HepG2 (cell line): ENCODE data around the gene SYTL3. TPM values are rescaled to one million over a fixed set of nuclear protein-coding genes. Genes with fewer than 3 reads are reported as not detected.

ENCODE experiments used
- ERF ChIP-seq: IDR thresholded peaks from 2 replicates; pipeline ENCODE4 v1.6.1; 2018; ENCODE audit warnings: missing biosample characterization, missing genetic modification reagents
- GABPA ChIP-seq, 2 experiments: IDR thresholded peaks; 2 replicates each; pipeline ENCODE4 v1.6.1; 2011 to 2016; ENCODE audit warnings: low read depth in 2 of 2, low read length in 1 of 2, missing biosample characterization in 1 of 2, missing genetic modification characterization in 1 of 2
- HNF4G ChIP-seq, 2 experiments: sonication (generic) in 1 of 2; formaldehyde crosslinking in 1 of 2; IDR thresholded peaks; 2 replicates each; pipeline versions ENCODE4 v1.4.0 to v1.6.1; 2011 to 2020; ENCODE audit warnings: borderline replicate concordance in 2 of 2, low read depth in 2 of 2, mild to moderate bottlenecking in 2 of 2, low read length in 1 of 2, missing genetic modification reagents in 1 of 2, moderate library complexity in 1 of 2
- HNRNPL ChIP-seq: fragments of 200-400 bp; formaldehyde crosslinking; IDR thresholded peaks from 2 replicates; pipeline ENCODE4 v1.6.1; 2017; ENCODE audit warnings: mild to moderate bottlenecking, low read depth, low read length
- KDM2A ChIP-seq: sonication (generic); formaldehyde crosslinking; IDR thresholded peaks from 2 replicates; pipeline ENCODE4 v1.4.0; 2020; ENCODE audit warnings: low read depth, missing genetic modification reagents, borderline replicate concordance
- MAZ ChIP-seq, 2 experiments: sonication (generic) in 1 of 2; formaldehyde crosslinking in 1 of 2; IDR thresholded peaks; 2 replicates each; pipeline versions ENCODE4 v1.5.0 to v1.6.1; 2012 to 2020; ENCODE audit warnings: low read depth in 2 of 2, mild to moderate bottlenecking in 2 of 2, borderline replicate concordance in 1 of 2, improper control_type of control experiment in 1 of 2, low read length in 1 of 2, missing genetic modification reagents in 1 of 2, moderate library complexity in 1 of 2
- NR2F6 ChIP-seq, 2 experiments: IDR thresholded peaks; 2 replicates each; pipeline ENCODE4 v1.6.1; 2016; ENCODE audit warnings: antibody characterized with exemption in 1 of 2, mild to moderate bottlenecking in 1 of 2
- PHF21A ChIP-seq: sonication (generic); formaldehyde crosslinking; IDR thresholded peaks from 2 replicates; pipeline ENCODE4 v1.5.0; 2020; ENCODE audit warnings: mild to moderate bottlenecking, missing genetic modification reagents
- POLR2AphosphoS5 ChIP-seq: IDR thresholded peaks from 2 replicates; pipeline ENCODE4 v1.6.1; 2012; ENCODE audit warnings: low read depth, low read length
- SIN3A ChIP-seq: IDR thresholded peaks from 2 replicates; pipeline ENCODE4 v1.6.1; 2011; ENCODE audit warnings: low read depth, mild to moderate bottlenecking, control low read depth, low read length, borderline replicate concordance
- STAG1 ChIP-seq: sonication (generic); formaldehyde crosslinking; IDR thresholded peaks from 2 replicates; pipeline ENCODE4 v1.4.0; 2020; ENCODE audit warnings: missing genetic modification reagents
- TGIF2 ChIP-seq: IDR thresholded peaks from 2 replicates; pipeline ENCODE4 v1.6.1; 2016; ENCODE audit warnings: control low read depth, missing compliant biosample characterization
- ZNF547 ChIP-seq: sonication (generic); formaldehyde crosslinking; IDR thresholded peaks from 2 replicates; pipeline ENCODE4 v1.5.1; 2020; ENCODE audit warnings: mild to moderate bottlenecking, missing genetic modification reagents
- ZNF556 ChIP-seq: sonication (generic); formaldehyde crosslinking; IDR thresholded peaks from 2 replicates; pipeline ENCODE4 v1.4.0; 2020; ENCODE audit warnings: mild to moderate bottlenecking, missing genetic modification reagents, borderline replicate concordance
- ZNF563 ChIP-seq: sonication (generic); formaldehyde crosslinking; IDR thresholded peaks from 2 replicates; pipeline ENCODE4 v1.8.0; 2022; ENCODE audit warnings: mild to moderate bottlenecking, moderate library complexity, missing genetic modification reagents
- polyA plus RNA-seq, 8 experiments: library from polyadenylated mRNA; depleted of rRNA in 3 of 8; stranded (reverse) in 7 of 8; unstranded in 1 of 8; fragments of >200 nt; fragmentation: Illumina TruSeq in 4 of 8; extraction: Trizol in 4 of 8; gene quantifications; 2 replicates each; pipeline versions ENCODE4 v1.2.1 to v1.2.3, GENCODE V29; 2011 to 2016; ENCODE audit warnings: low read depth in 4 of 8, missing spikeins in 1 of 8, mixed read lengths in 1 of 8; ENCODE audit not compliant: insufficient read depth in 1 of 8
- total RNA-seq, 5 experiments: library from RNA; depleted of rRNA; stranded (reverse); fragments of >200 nt; fragmentation: Illumina TruSeq; extraction: Trizol; gene quantifications; 2 replicates each; pipeline ENCODE4 v1.2.3, GENCODE V29; 2016; ENCODE audit warnings: low read depth in 1 of 5
- TF ChIP-seq, protein P1 (sequence below): sonication (generic); formaldehyde crosslinking; IDR thresholded peaks from 2 replicates; pipeline ENCODE4 v1.4.0; 2020; ENCODE audit warnings: missing genetic modification reagents
- TF ChIP-seq, protein P2 (sequence below): IDR thresholded peaks from 2 replicates; pipeline ENCODE4 v1.6.1; 2016
- TF ChIP-seq, protein P3 (sequence below): sonication (generic); IDR thresholded peaks from 2 replicates; pipeline ENCODE4 v1.6.1; 2016; ENCODE audit warnings: low read depth, borderline replicate concordance
- TF ChIP-seq, protein P4 (sequence below): sonication (generic); formaldehyde crosslinking; IDR thresholded peaks from 2 replicates; pipeline ENCODE4 v1.4.0; 2020; ENCODE audit warnings: missing genetic modification reagents

SYTL3 gene
- total and polyA plus RNA-seq, 2 of the 13 experiments (the other 11 are each of a cell fraction or from before 2014, with no cell fraction given): 0.11 to 0.28 TPM

DNA sequence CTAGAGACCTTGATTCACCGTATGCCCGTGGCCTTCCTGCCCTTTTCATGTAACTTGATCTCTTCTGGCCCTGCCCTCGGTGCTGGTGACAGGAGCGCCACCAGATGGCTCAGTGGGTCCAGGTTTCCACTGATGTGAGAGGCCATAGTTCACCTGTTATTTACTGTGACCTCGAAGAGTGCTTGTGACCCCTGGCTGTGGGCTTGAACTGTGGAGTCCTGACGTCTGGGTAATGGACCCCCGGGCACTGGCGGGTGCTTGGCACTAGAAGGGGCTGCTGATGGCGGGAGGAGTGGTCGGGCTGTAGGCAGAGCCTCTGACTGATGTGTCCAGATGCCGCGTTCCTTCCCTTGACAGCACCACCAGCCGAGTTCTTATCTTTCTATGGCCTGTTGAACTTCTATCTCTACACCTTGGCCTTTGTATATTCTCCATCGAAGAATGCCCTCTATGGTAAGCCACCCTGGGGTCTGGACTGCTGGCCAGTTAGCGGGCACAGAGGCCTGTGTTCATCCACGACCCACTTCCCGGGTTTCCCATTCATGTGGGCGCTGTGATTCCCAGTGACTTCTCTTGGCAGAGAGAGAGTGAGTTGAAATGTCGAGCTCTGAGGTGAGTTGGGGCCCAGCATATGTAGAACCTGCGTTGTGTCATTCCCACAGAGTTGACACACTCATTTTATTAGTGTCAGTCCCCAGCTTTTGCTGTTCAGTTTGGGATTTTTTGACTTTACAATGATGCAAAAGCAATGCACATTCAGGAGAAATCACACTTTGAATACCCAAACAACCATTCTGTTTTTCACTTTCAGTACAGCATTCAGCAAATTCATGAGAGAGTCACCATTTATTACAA is 20.3 kb upstream of the SYTL3 start (continued):
- TF ChIP-seq TGIF2 (CRISPR knock-in tag): 0 out of 2 replicates have a peak, but pooled peaks have one; percentile 11
- TF ChIP-seq PHF21A (CRISPR knock-in tag): peak; percentile 69
- TF ChIP-seq, protein P1, sequence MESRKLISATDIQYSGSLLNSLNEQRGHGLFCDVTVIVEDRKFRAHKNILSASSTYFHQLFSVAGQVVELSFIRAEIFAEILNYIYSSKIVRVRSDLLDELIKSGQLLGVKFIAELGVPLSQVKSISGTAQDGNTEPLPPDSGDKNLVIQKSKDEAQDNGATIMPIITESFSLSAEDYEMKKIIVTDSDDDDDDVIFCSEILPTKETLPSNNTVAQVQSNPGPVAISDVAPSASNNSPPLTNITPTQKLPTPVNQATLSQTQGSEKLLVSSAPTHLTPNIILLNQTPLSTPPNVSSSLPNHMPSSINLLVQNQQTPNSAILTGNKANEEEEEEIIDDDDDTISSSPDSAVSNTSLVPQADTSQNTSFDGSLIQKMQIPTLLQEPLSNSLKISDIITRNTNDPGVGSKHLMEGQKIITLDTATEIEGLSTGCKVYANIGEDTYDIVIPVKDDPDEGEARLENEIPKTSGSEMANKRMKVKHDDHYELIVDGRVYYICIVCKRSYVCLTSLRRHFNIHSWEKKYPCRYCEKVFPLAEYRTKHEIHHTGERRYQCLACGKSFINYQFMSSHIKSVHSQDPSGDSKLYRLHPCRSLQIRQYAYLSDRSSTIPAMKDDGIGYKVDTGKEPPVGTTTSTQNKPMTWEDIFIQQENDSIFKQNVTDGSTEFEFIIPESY: peak; percentile 96
- peak; percentile 60; the same call in 1 of the 2 replicates for TF ChIP-seq HNF4G (IDR thresholded peaks at IDR 0.05; ENCODE audit: borderline replicate concordance, low read depth, low read length)
- TF ChIP-seq HNF4G (CRISPR knock-in tag; IDR thresholded peaks at IDR 0.05; ENCODE audit: borderline replicate concordance, low read depth): peak; percentile 35; the same call in 1 of the 2 replicates
- TF ChIP-seq MAZ (IDR thresholded peaks at IDR 0.05; ENCODE audit: borderline replicate concordance, low read depth, low read length): no peak
- TF ChIP-seq MAZ (CRISPR knock-in tag; IDR thresholded peaks at IDR 0.05; ENCODE audit: low read depth): 0 out of 2 replicates have a peak, but pooled peaks have one; percentile 33
- peak; percentile 76 for TF ChIP-seq STAG1 (CRISPR knock-in tag)
- peak; percentile 73; the same call in 1 of the 2 replicates for TF ChIP-seq ZNF556 (CRISPR knock-in tag)
- TF ChIP-seq, protein P2, sequence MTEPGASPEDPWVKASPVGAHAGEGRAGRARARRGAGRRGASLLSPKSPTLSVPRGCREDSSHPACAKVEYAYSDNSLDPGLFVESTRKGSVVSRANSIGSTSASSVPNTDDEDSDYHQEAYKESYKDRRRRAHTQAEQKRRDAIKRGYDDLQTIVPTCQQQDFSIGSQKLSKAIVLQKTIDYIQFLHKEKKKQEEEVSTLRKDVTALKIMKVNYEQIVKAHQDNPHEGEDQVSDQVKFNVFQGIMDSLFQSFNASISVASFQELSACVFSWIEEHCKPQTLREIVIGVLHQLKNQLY (CRISPR knock-in tag): no peak
- TF ChIP-seq, protein P3, sequence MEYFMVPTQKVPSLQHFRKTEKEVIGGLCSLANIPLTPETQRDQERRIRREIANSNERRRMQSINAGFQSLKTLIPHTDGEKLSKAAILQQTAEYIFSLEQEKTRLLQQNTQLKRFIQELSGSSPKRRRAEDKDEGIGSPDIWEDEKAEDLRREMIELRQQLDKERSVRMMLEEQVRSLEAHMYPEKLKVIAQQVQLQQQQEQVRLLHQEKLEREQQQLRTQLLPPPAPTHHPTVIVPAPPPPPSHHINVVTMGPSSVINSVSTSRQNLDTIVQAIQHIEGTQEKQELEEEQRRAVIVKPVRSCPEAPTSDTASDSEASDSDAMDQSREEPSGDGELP: peak; percentile 58; the same call in 1 of the 2 replicates
- TF ChIP-seq, protein P4, sequence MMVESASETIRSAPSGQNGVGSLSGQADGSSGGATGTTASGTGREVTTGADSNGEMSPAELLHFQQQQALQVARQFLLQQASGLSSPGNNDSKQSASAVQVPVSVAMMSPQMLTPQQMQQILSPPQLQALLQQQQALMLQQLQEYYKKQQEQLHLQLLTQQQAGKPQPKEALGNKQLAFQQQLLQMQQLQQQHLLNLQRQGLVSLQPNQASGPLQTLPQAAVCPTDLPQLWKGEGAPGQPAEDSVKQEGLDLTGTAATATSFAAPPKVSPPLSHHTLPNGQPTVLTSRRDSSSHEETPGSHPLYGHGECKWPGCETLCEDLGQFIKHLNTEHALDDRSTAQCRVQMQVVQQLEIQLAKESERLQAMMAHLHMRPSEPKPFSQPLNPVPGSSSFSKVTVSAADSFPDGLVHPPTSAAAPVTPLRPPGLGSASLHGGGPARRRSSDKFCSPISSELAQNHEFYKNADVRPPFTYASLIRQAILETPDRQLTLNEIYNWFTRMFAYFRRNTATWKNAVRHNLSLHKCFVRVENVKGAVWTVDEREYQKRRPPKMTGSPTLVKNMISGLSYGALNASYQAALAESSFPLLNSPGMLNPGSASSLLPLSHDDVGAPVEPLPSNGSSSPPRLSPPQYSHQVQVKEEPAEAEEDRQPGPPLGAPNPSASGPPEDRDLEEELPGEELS (CRISPR knock-in tag): peak; percentile 29; the same call in 1 of the 2 replicates
- no peak for TF ChIP-seq SIN3A
- TF ChIP-seq KDM2A (CRISPR knock-in tag): peak; percentile 45; the same call in 1 of the 2 replicates
- peak; percentile 17; the same call in 1 of the 2 replicates for TF ChIP-seq POLR2AphosphoS5
- 0 out of 2 replicates have a peak, but pooled peaks have one; percentile 34 for TF ChIP-seq ZNF547 (CRISPR knock-in tag)
- peak; percentile 78; the same call in 1 of the 2 replicates for TF ChIP-seq HNRNPL
- no peak for TF ChIP-seq GABPA (IDR thresholded peaks at IDR 0.05; ENCODE audit: low read depth, low read length)
- TF ChIP-seq GABPA (CRISPR knock-in tag; IDR thresholded peaks at IDR 0.05; ENCODE audit: low read depth): 0 out of 2 replicates have a peak, but pooled peaks have one; percentile 16
- TF ChIP-seq ERF (CRISPR knock-in tag): peak; percentile 43; the same call in 1 of the 2 replicates
- peak; percentile 92 for TF ChIP-seq NR2F6 (IDR thresholded peaks at IDR 0.05)
- TF ChIP-seq NR2F6 (CRISPR knock-in tag; IDR thresholded peaks at IDR 0.05): peak; percentile 96
- peak; percentile 27; the same call in 1 of the 2 replicates for TF ChIP-seq ZNF563 (CRISPR knock-in tag)
